NCI-H226 (cell line): ENCODE results near the gene RCBTB1.
A peak's percentile ranks its signal among the peaks of the same experiment; 100 is the strongest.
"Not testable (repeated sequence)": the region's sequence is repeated elsewhere in the genome, so short reads cannot be mapped to it uniquely, and the experiment has no call there.

ENCODE experiments used
- DNase-seq: peaks from one replicate; pipeline ENCODE4 v3.0.0-alpha.2; 2015

RCBTB1 gene

GRCh38 chr13:49585220-49586157 lies at the start of gene RCBTB1:
Gene RCBTB1, minus strand, starts transcription at chr13:49585558. Its CDS starts 18,279 bp downstream, at chr13:49567279.
- peak; percentile 66 for DNase-seq

GRCh38 chr13:49633710-49634109 lies 48.4 kb upstream of the RCBTB1 start:
- DNase-seq: no peak

GRCh38 chr13:49632156-49632555 lies 46.8 kb upstream of the RCBTB1 start:
- DNase-seq: no peak

GRCh38 chr13:49630580-49630979 lies 45.2 kb upstream of the RCBTB1 start:
- no peak for DNase-seq

- peak; percentile 3 for DNase-seq
Measured at GRCh38 chr13:49629947-49630346, 44.6 kb upstream of the RCBTB1 start.

GRCh38 chr13:49629196-49629938 lies 44.0 kb upstream of the RCBTB1 start:
- no peak for DNase-seq

GRCh38 chr13:49627831-49628652 lies 42.7 kb upstream of the RCBTB1 start, which contains the start of gene ARL11:
Gene ARL11, plus strand, starts transcription at chr13:49628507. Its CDS starts 1,941 bp downstream, at chr13:49630448.
- DNase-seq: no peak

GRCh38 chr13:49625392-49626079 lies 40.2 kb upstream of the RCBTB1 start:
- DNase-seq: no peak

GRCh38 chr13:49624229-49624628 lies 38.9 kb upstream of the RCBTB1 start:
- DNase-seq: no peak

GRCh38 chr13:49622174-49622946 lies 37.0 kb upstream of the RCBTB1 start:
- no peak for DNase-seq

- no peak for DNase-seq
Measured at GRCh38 chr13:49620170-49620621, 34.8 kb upstream of the RCBTB1 start.

- no peak for DNase-seq
Measured at GRCh38 chr13:49616676-49617065, 31.3 kb upstream of the RCBTB1 start.

- no peak for DNase-seq
Measured at GRCh38 chr13:49615836-49616675, 30.7 kb upstream of the RCBTB1 start.

GRCh38 chr13:49612042-49612441 lies 26.7 kb upstream of the RCBTB1 start:
- DNase-seq: not testable (repeated sequence)

GRCh38 chr13:49610176-49610575 lies 24.8 kb upstream of the RCBTB1 start:
- no peak for DNase-seq

- no peak for DNase-seq
Measured at GRCh38 chr13:49608651-49609331, 23.4 kb upstream of the RCBTB1 start.

GRCh38 chr13:49607761-49608160 lies 22.4 kb upstream of the RCBTB1 start:
- no peak for DNase-seq

- peak; percentile 65 for DNase-seq
Measured at GRCh38 chr13:49606747-49607648, 21.6 kb upstream of the RCBTB1 start.

- no peak for DNase-seq
Measured at GRCh38 chr13:49604570-49604969, 19.2 kb upstream of the RCBTB1 start.
